ENCODE results near the gene AIF1L.
"Not testable (repeated sequence)": the region's sequence is repeated elsewhere in the genome, so short reads cannot be mapped to it uniquely, and the experiment has no call there.

Gene AIF1L

DNA sequence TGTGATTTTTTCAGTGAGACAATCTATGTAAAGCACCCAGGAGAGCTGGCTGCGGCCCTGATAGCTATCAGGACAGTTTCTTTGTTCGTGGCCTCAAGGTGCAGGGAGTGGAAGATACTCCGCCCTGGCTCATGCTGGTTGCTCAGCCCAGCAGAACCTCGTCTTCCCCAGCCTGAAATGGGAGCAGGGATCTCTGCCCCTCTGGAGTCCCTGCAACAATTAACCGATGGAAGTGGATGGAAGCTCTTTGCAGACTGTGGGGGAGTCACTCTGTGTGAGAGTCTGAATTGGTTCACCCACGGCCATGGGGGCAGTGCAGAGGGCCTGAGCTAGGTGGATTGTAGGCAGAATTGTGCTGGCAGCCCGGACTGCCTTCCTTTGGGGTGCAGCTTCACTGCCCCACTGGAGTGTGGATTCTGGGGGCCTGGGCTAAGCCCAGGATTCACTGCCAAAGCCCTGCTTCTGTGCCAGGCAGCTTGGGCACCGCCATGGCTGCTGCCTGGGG, 2.8 kb downstream of the AIF1L start:
- no peak for DNase-seq (ENCODE audit: low read depth in 3 of 3)

DNA sequence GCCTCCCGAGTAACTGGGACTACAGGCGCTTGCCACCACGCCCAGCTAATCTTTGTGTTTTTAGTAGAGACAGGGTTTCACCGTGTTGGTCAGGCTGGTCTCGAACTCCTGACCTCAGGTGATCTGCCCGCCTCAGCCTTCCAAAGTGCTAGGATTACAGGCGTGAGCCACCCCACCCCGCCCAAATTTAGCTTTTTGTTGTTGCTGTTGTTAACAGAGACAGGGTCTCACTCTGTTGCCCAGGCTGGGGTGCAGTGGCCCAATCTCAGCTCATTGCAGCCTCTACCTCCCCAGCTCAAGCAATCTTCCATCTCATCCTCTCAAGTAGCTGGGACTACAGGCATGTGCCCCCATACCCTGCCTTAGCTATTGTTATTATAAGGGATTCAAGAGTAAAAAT, 3.5 kb downstream of the AIF1L start:
- DNase-seq (ENCODE audit: low read depth in 3 of 3), result not testable (repeated sequence)

DNA sequence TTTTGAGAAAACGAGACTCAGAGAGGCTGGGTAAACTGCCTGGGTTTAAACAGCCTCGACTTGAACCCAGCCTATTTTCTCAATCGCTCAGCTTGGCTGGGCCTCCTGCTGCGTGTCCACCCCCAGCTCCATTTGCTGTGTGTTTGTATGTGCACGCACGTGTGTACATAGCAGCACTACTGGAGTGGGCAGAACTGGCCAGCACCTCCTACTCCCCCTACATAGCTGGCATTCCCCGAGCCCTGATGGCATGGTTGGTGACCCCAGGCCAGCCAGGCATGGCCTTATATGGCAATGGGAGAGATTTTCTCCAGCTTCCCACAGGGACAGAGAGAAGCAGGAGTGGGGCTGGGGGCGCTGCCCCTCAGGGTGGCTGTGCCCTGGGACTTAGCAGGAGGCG, 4.1 kb downstream of the AIF1L start:
- DNase-seq (ENCODE audit: low read depth in 3 of 3), result no peak

DNA sequence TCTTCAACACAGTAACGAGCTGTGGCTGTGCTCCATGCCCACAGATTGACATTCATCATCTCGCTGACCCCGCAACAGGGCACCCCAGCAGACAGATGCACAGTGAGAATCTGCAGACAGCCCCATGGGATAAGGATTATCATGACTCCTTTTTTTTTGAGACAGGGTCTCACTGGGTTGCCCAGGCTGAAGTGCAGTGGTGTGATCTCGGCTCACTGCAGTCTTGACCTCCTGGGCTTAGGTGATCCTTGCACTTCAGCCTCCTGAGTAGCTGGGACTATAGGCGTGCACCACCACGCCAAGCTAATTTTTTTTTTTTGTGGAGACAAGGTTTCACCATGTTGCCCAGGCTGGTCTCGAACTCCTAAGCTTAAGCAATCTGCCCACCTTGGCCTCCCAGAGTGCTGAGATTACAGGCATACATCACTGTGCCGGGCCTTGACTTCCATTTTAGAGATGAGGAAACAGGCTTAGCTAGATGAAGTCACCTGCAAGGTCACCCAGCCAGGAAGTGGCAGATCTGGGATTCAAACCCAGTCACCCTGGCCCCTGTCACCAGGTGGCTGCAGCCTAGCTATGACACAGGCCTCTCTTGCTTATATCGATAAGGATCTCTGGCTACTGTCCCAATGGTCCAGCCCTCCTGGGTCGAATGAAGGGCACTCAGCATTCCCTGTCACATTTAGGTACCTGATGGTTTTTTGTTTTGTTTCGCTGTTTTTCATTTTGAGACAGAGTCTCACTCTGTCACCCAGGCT, 5.1 kb downstream of the AIF1L start:
- no peak for DNase-seq (ENCODE audit: low read depth in 3 of 3)

- no peak for DNase-seq (ENCODE audit: low read depth in 3 of 3)
These were observed 6.7 kb downstream of the AIF1L start for GRCh38 chr9:131103024-131103423.

- DNase-seq (ENCODE audit: low read depth in 3 of 3), result no peak
These were observed 7.2 kb downstream of the AIF1L start for GRCh38 chr9:131103535-131103934.

GRCh38 chr9:131104016-131104740, 7.8 kb downstream of the AIF1L start:
- no peak for DNase-seq (ENCODE audit: low read depth in 3 of 3)

- no peak for DNase-seq (ENCODE audit: low read depth in 3 of 3)
These were observed 9.6 kb downstream of the AIF1L start for GRCh38 chr9:131105952-131106351.

- no peak for DNase-seq (ENCODE audit: low read depth in 3 of 3)
These were observed 11.4 kb downstream of the AIF1L start for GRCh38 chr9:131107760-131108159.

- DNase-seq (ENCODE audit: low read depth in 3 of 3), result no peak
These were observed 15.0 kb downstream of the AIF1L start for GRCh38 chr9:131111186-131111853.

- DNase-seq (ENCODE audit: low read depth in 3 of 3), result no peak
These were observed 15.6 kb downstream of the AIF1L start for GRCh38 chr9:131111854-131112311.

- no peak for DNase-seq (ENCODE audit: low read depth in 3 of 3)
These were observed 16.2 kb downstream of the AIF1L start for GRCh38 chr9:131112374-131113154.

GRCh38 chr9:131113655-131114054, 17.3 kb downstream of the AIF1L start:
- DNase-seq (ENCODE audit: low read depth in 3 of 3), result no peak

DNA sequence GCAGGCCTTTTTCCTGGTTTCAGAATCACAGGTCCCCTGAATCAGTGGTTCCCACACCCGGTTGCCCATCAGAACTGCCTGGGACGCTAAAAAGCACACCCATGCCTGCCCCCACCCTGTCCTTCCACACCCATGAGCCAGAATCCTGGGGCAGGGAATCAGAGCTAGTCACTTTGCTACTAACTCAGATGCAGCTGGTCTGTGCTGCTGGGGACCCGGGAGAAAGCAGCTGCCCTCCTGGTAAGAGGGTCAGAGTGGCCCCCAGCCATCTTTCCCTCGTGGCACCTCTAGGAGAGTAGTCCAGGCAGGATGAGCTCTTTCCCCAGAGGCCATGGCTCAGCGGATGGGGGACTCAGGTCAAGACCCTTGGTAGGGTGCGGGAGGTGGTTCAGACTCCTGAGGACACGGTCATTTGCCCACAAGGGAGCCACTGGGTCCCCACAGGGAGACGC, 17.8 kb downstream of the AIF1L start:
- DNase-seq (ENCODE audit: low read depth in 3 of 3), result no peak

DNA sequence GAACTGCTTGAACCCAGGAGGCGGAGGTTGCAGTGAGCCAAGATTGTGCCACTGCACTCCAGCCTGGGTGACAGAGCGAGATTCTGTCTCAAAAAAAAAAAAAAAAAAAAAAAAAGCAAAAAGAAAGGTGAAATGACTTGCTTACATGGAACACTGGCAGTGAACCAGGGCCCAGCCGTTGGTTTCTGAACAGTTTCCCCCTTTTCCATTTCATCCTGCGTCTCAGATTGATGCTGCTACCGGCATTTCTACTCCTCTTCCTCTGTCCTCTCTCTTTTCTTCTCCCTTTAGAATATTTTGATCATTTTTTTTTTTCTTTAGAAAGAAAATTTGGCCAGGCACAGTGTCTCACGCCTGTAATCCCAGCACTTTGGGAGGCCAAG, 19.0 kb downstream of the AIF1L start:
- DNase-seq (ENCODE audit: low read depth in 3 of 3), result not testable (repeated sequence)

- DNase-seq (ENCODE audit: low read depth in 3 of 3), result no peak
These were observed 20.2 kb downstream of the AIF1L start for GRCh38 chr9:131116281-131117120.

DNA sequence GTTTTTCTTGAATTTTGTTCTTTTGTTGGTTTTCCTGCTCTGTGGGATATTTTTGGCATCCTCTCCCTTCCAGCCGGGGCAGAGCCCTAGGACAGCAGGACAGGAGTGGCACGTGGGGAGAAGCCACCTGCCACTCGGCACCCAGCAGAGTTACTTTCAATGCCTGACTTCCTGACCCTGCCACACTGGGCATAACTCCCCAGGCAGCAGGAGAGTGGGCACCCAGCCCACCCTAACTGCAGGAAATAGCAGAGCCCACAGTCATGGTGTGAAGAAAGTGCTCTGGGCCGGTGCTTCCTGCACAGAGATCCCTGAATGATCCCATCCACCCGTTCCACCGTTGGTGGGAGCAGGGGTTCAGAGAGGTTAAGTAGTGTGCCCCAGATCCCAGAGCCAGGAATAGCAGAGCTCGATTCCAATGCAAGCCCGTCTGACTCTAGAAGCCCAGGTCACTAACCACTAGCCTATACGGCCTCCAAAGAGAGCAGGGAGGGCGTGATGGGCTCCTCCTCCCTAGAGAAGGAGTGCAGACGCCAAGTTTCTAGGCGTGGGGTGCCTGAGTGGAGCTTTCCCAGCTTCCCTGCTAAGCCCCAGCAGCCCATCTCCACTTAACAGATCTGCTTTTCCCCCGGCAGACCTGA, 20.9 kb downstream of the AIF1L start:
- DNase-seq (ENCODE audit: low read depth in 3 of 3), result no peak

DNA sequence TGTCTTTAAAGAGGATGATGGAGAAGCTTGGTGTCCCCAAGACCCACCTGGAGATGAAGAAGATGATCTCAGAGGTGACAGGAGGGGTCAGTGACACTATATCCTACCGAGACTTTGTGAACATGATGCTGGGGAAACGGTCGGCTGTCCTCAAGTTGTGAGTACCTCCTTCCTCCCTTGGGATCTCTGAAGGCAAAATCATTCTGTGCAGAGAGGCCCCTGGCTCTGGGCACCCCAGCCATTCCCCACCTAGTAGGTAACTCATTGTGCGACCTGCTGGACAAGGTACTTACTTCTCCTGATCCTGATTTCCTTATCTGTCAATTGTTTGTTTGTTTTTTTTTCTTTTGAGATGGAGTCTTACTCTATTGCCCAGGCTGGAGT, 21.4 kb downstream of the AIF1L start:
- no peak for DNase-seq (ENCODE audit: low read depth in 3 of 3)

DNA sequence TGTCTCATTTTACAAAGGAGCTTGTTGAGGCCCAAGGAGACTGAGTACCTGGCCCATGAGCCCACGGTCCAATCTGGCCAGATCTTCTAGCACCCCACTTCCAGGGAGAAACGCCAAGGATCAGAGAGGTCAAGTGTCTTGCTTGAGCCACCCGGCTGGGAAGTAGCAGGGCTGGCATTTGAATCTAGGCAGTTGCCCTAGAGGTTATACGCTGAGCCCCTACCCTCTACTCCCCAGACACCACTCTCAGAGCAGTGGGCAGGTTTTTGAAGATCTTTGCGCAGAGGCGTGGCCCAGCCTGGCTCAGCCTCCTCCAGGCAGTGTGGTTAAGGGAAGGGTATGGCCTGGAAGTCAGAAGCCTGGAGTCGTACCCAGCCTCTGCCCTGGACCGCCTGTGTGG, 23.3 kb downstream of the AIF1L start:
- DNase-seq (ENCODE audit: low read depth in 3 of 3), result no peak

DNA sequence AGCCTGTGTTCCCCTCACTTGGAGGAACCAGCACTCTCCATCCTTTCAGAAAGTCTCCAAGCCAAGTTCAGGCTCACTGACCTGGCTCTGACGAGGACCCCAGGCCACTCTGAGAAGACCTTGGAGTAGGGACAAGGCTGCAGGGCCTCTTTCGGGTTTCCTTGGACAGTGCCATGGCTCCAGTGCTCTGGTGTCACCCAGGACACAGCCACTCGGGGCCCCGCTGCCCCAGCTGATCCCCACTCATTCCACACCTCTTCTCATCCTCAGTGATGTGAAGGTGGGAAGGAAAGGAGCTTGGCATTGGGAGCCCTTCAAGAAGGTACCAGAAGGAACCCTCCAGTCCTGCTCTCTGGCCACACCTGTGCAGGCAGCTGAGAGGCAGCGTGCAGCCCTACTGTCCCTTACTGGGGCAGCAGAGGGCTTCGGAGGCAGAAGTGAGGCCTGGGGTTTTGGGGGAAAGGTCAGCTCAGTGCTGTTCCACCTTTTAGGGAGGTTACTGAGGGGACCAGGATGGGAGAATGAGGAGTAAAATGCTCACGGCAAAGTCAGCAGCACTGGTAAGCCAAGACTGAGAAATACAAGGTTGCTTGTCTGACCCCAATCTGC, 24.4 kb downstream of the AIF1L start:
- DNase-seq (ENCODE audit: low read depth in 3 of 3), result no peak

All from stimulated activated CD4-positive, alpha-beta T cell treated with anti-CD3 and anti-CD28 coated beads, TNF-alpha, amount 100 ng/mL, for 48 hours (primary cell).